Liver (tissue), 9 donors: ENCODE measurements around the gene SUPT5H. TPM values are rescaled to one million over a fixed set of nuclear protein-coding genes. Genes with fewer than 3 reads are reported as not detected.

Experiments used
- DNase-seq: peaks from one replicate; pipeline ENCODE4 v3.0.0-alpha.2; 2017; ENCODE audit warnings: low spot score
- H3K27ac ChIP-seq, 2 donors: one replicate each; pipeline ENCODE4 v1.7.0; 2013; ENCODE audit warnings: inconsistent platforms in 2 of 2, low read length in 2 of 2, control low read depth in 1 of 2, low read depth in 1 of 2, mild to moderate bottlenecking in 1 of 2
- H3K27me3 ChIP-seq, 4 donors: one replicate each; pipeline versions ENCODE4 v1.6.1 to v1.7.0; 2013; ENCODE audit warnings: low read length in 3 of 4, inconsistent platforms in 1 of 4, mild to moderate bottlenecking in 1 of 4, moderate library complexity in 1 of 4; ENCODE audit not compliant: control insufficient read depth in 4 of 4, insufficient read depth in 4 of 4
- H3K36me3 ChIP-seq, 4 donors: one replicate each; pipeline versions ENCODE4 v1.6.1 to v1.7.0; 2013; ENCODE audit warnings: low read length in 3 of 4, mild to moderate bottlenecking in 3 of 4, low read depth in 1 of 4, moderate library complexity in 1 of 4; ENCODE audit not compliant: control insufficient read depth in 4 of 4, insufficient read depth in 3 of 4
- H3K4me1 ChIP-seq, 4 donors: one replicate each; pipeline versions ENCODE4 v1.6.1 to v1.7.0; 2013; ENCODE audit warnings: low read length in 3 of 4, mild to moderate bottlenecking in 3 of 4, moderate library complexity in 1 of 4; ENCODE audit not compliant: control insufficient read depth in 4 of 4, insufficient read depth in 4 of 4
- H3K4me3 ChIP-seq, 3 donors: one replicate each; pipeline versions ENCODE4 v1.6.1 to v1.7.0; 2013; ENCODE audit warnings: low read length in 3 of 3, control low read depth in 1 of 3, low read depth in 1 of 3, mild to moderate bottlenecking in 1 of 3
- H3K9ac ChIP-seq, 2 donors: one replicate each; pipeline ENCODE4 v1.7.0; 2013; ENCODE audit warnings: low read length in 2 of 2, mild to moderate bottlenecking in 2 of 2, moderate library complexity in 2 of 2, control low read depth in 1 of 2, low read depth in 1 of 2
- H3K9me3 ChIP-seq, 4 donors: one replicate each; pipeline versions ENCODE4 v1.6.1 to v1.7.0; 2013; ENCODE audit warnings: low read length in 3 of 4; ENCODE audit not compliant: control insufficient read depth in 4 of 4
- EGR1 ChIP-seq, 2 donors: IDR thresholded peaks; 2 replicates each; pipeline ENCODE4 v1.6.1; 2016 to 2018; ENCODE audit warnings: antibody characterized with exemption in 2 of 2, low read depth in 2 of 2
- FOXA1 ChIP-seq: IDR thresholded peaks from 2 replicates; pipeline ENCODE4 v1.6.1; 2016; ENCODE audit warnings: antibody characterized with exemption
- FOXA2 ChIP-seq: IDR thresholded peaks from 2 replicates; pipeline ENCODE4 v1.6.1; 2016; ENCODE audit warnings: antibody characterized with exemption
- GABPA ChIP-seq, 2 donors: IDR thresholded peaks in 1 of 2; conservative IDR thresholded peaks in 1 of 2; 2 replicates each; pipeline ENCODE4 v1.6.1; 2016; ENCODE audit warnings: antibody characterized with exemption in 2 of 2, mild to moderate bottlenecking in 1 of 2, moderate library complexity in 1 of 2
- HNF4A ChIP-seq, 2 donors: conservative IDR thresholded peaks; 2 replicates each; pipeline ENCODE4 v1.6.1; 2016; ENCODE audit warnings: antibody characterized with exemption in 2 of 2, mild to moderate bottlenecking in 2 of 2
- HNF4G ChIP-seq: IDR thresholded peaks from 2 replicates; pipeline ENCODE4 v1.6.1; 2016; ENCODE audit warnings: antibody characterized with exemption
- JUND ChIP-seq, 2 donors: IDR thresholded peaks; 2 replicates each; pipeline ENCODE4 v1.6.1; 2016; ENCODE audit warnings: antibody characterized with exemption in 2 of 2
- NR2F2 ChIP-seq: IDR thresholded peaks from 2 replicates; pipeline ENCODE4 v1.6.1; 2016; ENCODE audit warnings: antibody characterized with exemption
- RAD21 ChIP-seq, 2 donors: IDR thresholded peaks; 2 replicates each; pipeline ENCODE4 v1.6.1; 2016; ENCODE audit warnings: antibody characterized with exemption in 2 of 2, mild to moderate bottlenecking in 2 of 2
- RXRA ChIP-seq, 2 donors: IDR thresholded peaks; 2 replicates each; pipeline ENCODE4 v1.6.1; 2017 to 2018; ENCODE audit warnings: antibody characterized with exemption in 2 of 2, mild to moderate bottlenecking in 1 of 2
- SP1 ChIP-seq: IDR thresholded peaks from 2 replicates; pipeline ENCODE4 v1.6.1; 2018; ENCODE audit warnings: antibody characterized with exemption, mild to moderate bottlenecking
- TAF1 ChIP-seq: conservative IDR thresholded peaks from 2 replicates; pipeline ENCODE4 v1.6.1; 2016; ENCODE audit warnings: antibody characterized with exemption, mild to moderate bottlenecking
- YY1 ChIP-seq: IDR thresholded peaks from 2 replicates; pipeline ENCODE4 v1.6.1; 2016; ENCODE audit warnings: antibody characterized with exemption, mild to moderate bottlenecking
- WGBS: extraction: QIAGEN DNeasy Blood & Tissue Kit; methylation state at CpG from one replicate; pipeline ENCODE4 v1.1.7; 2013; 5-methylcytosine and 5-hydroxymethylcytosine counted together
- polyA plus RNA-seq, 2 donors: library from polyadenylated mRNA; stranded (reverse) in 1 of 2; unstranded in 1 of 2; fragments of 200-250 nt in 1 of 2; fragments of >200 nt in 1 of 2; fragmentation: Nextera tagmentation in 1 of 2; extraction: Ambion mirVana in 1 of 2; gene quantifications; one replicate each; pipeline versions ENCODE4 v1.2.1 to v1.2.3, GENCODE V29; 2013 to 2015
- total RNA-seq, 2 donors: library from RNA; depleted of rRNA; stranded (reverse); fragments of >200 nt; gene quantifications; one replicate each; pipeline ENCODE4 v1.2.3, GENCODE V29; 2014
- TF ChIP-seq, protein P1 (sequence below): IDR thresholded peaks from 2 replicates; pipeline ENCODE4 v1.6.1; 2016; ENCODE audit warnings: antibody characterized with exemption, mild to moderate bottlenecking
- TF ChIP-seq, protein P2 (sequence below): IDR thresholded peaks from 2 replicates; pipeline ENCODE4 v1.6.1; 2016; ENCODE audit warnings: antibody characterized with exemption
- TF ChIP-seq, protein P3 (sequence below): IDR thresholded peaks from 2 replicates; pipeline ENCODE4 v1.6.1; 2016; ENCODE audit warnings: antibody characterized with exemption
- TF ChIP-seq, protein P4 (sequence below): fragments of 150-350 bp; IDR thresholded peaks from 2 replicates; pipeline ENCODE4 v1.5.1; 2017; ENCODE audit warnings: improper control_type of control experiment, low read depth, low read length; ENCODE audit not compliant: missing input control
- TF ChIP-seq, protein P5 (sequence below): IDR thresholded peaks from 2 replicates; pipeline ENCODE4 v1.6.1; 2016; ENCODE audit warnings: antibody characterized with exemption
- donor health status: healthy.
- donor health status: healthy.
- donor health status: healthy.
- donor health status: healthy.
- donor health status: healthy.

SUPT5H gene
- total RNA-seq (10 to 100 TPM; 19.3 to 48.0 TPM), polyA plus RNA-seq (10 to 100 TPM; 42.5 to 52.5 TPM)

DNA sequence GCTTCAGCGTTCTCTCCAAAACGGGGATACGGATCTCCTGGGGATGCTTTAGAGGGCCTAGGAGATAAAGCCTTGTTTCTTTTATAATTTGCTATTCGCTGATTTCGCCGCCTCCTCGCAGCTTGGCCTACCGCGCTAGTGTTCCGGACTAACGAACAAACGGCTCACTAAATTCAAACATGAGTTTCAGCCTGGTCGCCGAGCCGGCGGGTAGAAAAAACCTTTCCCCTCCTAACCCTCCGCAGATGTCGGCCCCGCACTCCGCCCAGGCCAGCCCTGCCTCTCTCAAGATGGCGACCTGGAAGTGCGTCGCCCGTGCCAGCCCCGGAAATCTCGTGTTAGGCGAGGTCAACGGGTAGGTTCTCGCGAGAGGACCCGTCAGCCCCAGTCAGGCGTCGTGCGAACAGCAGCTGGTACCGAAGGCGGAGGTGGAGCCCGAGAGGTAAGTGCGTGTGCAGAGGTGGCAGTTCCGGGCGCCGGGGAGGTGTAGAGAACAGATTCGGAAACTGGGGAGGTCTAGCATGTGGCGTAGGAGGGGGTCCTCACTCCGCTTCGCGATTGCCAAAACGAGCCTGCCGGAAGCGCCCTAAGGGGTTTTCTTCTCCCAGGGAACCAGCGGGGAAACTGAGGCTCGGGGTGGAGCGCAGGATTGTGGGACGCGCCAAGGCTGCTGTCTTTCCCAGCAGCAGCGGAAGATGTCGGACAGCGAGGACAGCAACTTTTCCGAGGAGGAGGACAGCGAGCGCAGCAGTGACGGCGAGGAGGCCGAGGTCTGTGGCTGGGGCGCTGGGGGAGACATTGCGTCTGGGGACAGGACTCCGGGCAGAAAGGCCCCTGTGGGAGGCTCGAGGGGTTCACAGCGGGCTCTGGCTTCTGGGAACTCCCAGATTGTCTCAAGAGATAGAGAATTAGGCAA, at the start of gene SUPT5H:
TSS of gene SUPT5H (plus strand) at position 387 of the 916 bp plus-strand sequence. CDS start at position 696, 309 bp downstream.
- peak within 1 kb of the TSS; percentile 89 to 99 for H3K9ac ChIP-seq
- peak; percentile 94 for DNase-seq
- H3K9me3 ChIP-seq = no peaks in the 10 kb centered on the region
- under 1% methylated on average over 68 of the region's 68 CpGs for WGBS
- peak; percentile 69 for TF ChIP-seq NR2F2
- peak; percentile 83 to 94 for TF ChIP-seq RXRA (IDR thresholded peaks at IDR 0.05)
- peak in 1 of 2 donors; percentile 27 for TF ChIP-seq EGR1 (IDR thresholded peaks at IDR 0.05; ENCODE audit: low read depth in 2 of 2)
- TF ChIP-seq TAF1 = no peak
- TF ChIP-seq JUND (IDR thresholded peaks at IDR 0.05) = peak in 1 of 2 donors; percentile 16
- peak; percentile 16 to 38 for TF ChIP-seq RAD21 (IDR thresholded peaks at IDR 0.05)
- no peak for TF ChIP-seq FOXA1
- peak in 1 of 2 donors; percentile 4 for TF ChIP-seq HNF4A (conservative IDR thresholded peaks at IDR 0.05)
- TF ChIP-seq YY1 = peak; percentile 99
- no peak for TF ChIP-seq FOXA2
- TF ChIP-seq HNF4G = no peak
- peak; percentile 61 for TF ChIP-seq SP1
- TF ChIP-seq GABPA (IDR thresholded peaks at IDR 0.05 in 1 of 2, conservative IDR thresholded peaks at IDR 0.05 in 1 of 2) = peak in 1 of 2 donors; percentile 91
- TF ChIP-seq, protein P1, sequence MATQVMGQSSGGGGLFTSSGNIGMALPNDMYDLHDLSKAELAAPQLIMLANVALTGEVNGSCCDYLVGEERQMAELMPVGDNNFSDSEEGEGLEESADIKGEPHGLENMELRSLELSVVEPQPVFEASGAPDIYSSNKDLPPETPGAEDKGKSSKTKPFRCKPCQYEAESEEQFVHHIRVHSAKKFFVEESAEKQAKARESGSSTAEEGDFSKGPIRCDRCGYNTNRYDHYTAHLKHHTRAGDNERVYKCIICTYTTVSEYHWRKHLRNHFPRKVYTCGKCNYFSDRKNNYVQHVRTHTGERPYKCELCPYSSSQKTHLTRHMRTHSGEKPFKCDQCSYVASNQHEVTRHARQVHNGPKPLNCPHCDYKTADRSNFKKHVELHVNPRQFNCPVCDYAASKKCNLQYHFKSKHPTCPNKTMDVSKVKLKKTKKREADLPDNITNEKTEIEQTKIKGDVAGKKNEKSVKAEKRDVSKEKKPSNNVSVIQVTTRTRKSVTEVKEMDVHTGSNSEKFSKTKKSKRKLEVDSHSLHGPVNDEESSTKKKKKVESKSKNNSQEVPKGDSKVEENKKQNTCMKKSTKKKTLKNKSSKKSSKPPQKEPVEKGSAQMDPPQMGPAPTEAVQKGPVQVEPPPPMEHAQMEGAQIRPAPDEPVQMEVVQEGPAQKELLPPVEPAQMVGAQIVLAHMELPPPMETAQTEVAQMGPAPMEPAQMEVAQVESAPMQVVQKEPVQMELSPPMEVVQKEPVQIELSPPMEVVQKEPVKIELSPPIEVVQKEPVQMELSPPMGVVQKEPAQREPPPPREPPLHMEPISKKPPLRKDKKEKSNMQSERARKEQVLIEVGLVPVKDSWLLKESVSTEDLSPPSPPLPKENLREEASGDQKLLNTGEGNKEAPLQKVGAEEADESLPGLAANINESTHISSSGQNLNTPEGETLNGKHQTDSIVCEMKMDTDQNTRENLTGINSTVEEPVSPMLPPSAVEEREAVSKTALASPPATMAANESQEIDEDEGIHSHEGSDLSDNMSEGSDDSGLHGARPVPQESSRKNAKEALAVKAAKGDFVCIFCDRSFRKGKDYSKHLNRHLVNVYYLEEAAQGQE = no peak
- TF ChIP-seq, protein P2, sequence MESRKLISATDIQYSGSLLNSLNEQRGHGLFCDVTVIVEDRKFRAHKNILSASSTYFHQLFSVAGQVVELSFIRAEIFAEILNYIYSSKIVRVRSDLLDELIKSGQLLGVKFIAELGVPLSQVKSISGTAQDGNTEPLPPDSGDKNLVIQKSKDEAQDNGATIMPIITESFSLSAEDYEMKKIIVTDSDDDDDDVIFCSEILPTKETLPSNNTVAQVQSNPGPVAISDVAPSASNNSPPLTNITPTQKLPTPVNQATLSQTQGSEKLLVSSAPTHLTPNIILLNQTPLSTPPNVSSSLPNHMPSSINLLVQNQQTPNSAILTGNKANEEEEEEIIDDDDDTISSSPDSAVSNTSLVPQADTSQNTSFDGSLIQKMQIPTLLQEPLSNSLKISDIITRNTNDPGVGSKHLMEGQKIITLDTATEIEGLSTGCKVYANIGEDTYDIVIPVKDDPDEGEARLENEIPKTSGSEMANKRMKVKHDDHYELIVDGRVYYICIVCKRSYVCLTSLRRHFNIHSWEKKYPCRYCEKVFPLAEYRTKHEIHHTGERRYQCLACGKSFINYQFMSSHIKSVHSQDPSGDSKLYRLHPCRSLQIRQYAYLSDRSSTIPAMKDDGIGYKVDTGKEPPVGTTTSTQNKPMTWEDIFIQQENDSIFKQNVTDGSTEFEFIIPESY = peak; percentile 100
- TF ChIP-seq, protein P3, sequence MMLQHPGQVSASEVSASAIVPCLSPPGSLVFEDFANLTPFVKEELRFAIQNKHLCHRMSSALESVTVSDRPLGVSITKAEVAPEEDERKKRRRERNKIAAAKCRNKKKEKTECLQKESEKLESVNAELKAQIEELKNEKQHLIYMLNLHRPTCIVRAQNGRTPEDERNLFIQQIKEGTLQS = no peak
- TF ChIP-seq, protein P4, sequence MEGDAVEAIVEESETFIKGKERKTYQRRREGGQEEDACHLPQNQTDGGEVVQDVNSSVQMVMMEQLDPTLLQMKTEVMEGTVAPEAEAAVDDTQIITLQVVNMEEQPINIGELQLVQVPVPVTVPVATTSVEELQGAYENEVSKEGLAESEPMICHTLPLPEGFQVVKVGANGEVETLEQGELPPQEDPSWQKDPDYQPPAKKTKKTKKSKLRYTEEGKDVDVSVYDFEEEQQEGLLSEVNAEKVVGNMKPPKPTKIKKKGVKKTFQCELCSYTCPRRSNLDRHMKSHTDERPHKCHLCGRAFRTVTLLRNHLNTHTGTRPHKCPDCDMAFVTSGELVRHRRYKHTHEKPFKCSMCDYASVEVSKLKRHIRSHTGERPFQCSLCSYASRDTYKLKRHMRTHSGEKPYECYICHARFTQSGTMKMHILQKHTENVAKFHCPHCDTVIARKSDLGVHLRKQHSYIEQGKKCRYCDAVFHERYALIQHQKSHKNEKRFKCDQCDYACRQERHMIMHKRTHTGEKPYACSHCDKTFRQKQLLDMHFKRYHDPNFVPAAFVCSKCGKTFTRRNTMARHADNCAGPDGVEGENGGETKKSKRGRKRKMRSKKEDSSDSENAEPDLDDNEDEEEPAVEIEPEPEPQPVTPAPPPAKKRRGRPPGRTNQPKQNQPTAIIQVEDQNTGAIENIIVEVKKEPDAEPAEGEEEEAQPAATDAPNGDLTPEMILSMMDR = no peak
- TF ChIP-seq, protein P5, sequence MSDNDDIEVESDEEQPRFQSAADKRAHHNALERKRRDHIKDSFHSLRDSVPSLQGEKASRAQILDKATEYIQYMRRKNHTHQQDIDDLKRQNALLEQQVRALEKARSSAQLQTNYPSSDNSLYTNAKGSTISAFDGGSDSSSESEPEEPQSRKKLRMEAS = peak; percentile 81
- peaks cover 9 to 36% (median 24%) of the 10 kb centered on the region in 4 donors for H3K4me1 ChIP-seq
- peaks cover 0 to 2% (median under 1%) of the 10 kb centered on the region in 4 donors for H3K36me3 ChIP-seq
- peak within 1 kb of the TSS; percentile 75 to 92 for H3K27ac ChIP-seq
- H3K4me3 ChIP-seq = peak within 1 kb of the TSS; percentile 72 to 99 (median 87)
- H3K27me3 ChIP-seq = no peaks in the 10 kb centered on the region
